Activated T-helper 17 cell treated with anti-CD3 and anti-CD28 coated beads, Interleukin-2, amount 50 U/mL, for 72 hours (primary cell): ENCODE results near the gene QPCT. TPM values are rescaled to one million over a fixed set of nuclear protein-coding genes. Genes with fewer than 3 reads are reported as not detected.
A peak's percentile ranks its signal among the peaks of the same experiment; 100 is the strongest.

Experiments used
- ATAC-seq: fragments of 150-1000 bp; cut with Tn5 transposase; replicated peaks from 2 replicates; pipeline ENCODE4 v1.10.0; 2021; ENCODE audit warnings: mild to moderate bottlenecking, moderate library complexity
- H3K27ac Mint-ChIP-seq: one replicate; pipeline ENCODE4 v1.8.0; 2022; ENCODE audit warnings: mixed read lengths
- H3K27me3 Mint-ChIP-seq: one replicate; pipeline ENCODE4 v1.8.0; 2022; ENCODE audit warnings: mixed read lengths
- H3K36me3 Mint-ChIP-seq: one replicate; pipeline ENCODE4 v1.8.0; 2022; ENCODE audit warnings: low read depth, mild to moderate bottlenecking, mixed read lengths
- H3K4me1 Mint-ChIP-seq: one replicate; pipeline ENCODE4 v1.8.0; 2022; ENCODE audit warnings: mixed read lengths
- H3K4me3 Mint-ChIP-seq: one replicate; pipeline ENCODE4 v1.8.0; 2022; ENCODE audit warnings: mild to moderate bottlenecking, mixed read lengths
- H3K9me3 Mint-ChIP-seq: one replicate; pipeline ENCODE4 v1.8.0; 2022; ENCODE audit warnings: mixed read lengths
- total RNA-seq, 2 donors: library from RNA; stranded (reverse); gene quantifications; one replicate each; pipeline ENCODE4 v1.2.3, GENCODE V29; 2022

The QPCT gene
- total RNA-seq, 2 donors from 2014 or later, result 0.53 to 0.71 TPM

- Mint-ChIP-seq H3K36me3 (no peaks in the 10 kb centered on the region), H3K27me3 (peaks cover 3% of the 10 kb centered on the region), H3K9me3 (no peaks in the 10 kb centered on the region), H3K4me1 (no peaks in the 10 kb centered on the region), H3K4me3 (no peak overlapping the region), H3K27ac (no peak overlapping the region)
- no peak for ATAC-seq
Observed at GRCh38 chr2:37335604-37336003, 8.8 kb upstream of the QPCT start.

GRCh38 chr2:37337620-37338280 lies 6.7 kb upstream of the QPCT start:
- no peak overlapping the region for H3K4me3 Mint-ChIP-seq
- H3K27ac Mint-ChIP-seq, result no peak overlapping the region
- no peaks in the 10 kb centered on the region for H3K9me3 Mint-ChIP-seq
- no peak for ATAC-seq
- H3K4me1 Mint-ChIP-seq, result no peaks in the 10 kb centered on the region
- H3K27me3 Mint-ChIP-seq, result peaks cover 3% of the 10 kb centered on the region
- H3K36me3 Mint-ChIP-seq, result no peaks in the 10 kb centered on the region

GRCh38 chr2:37338933-37339332 lies 5.5 kb upstream of the QPCT start:
- no peaks in the 10 kb centered on the region for H3K9me3 Mint-ChIP-seq
- H3K4me1 Mint-ChIP-seq, result peaks cover 3% of the 10 kb centered on the region
- no peak overlapping the region for H3K4me3 Mint-ChIP-seq
- ATAC-seq, result no peak
- peaks cover 8% of the 10 kb centered on the region for H3K27me3 Mint-ChIP-seq
- H3K36me3 Mint-ChIP-seq, result no peaks in the 10 kb centered on the region
- no peak overlapping the region for H3K27ac Mint-ChIP-seq

GRCh38 chr2:37340637-37341036 lies 3.8 kb upstream of the QPCT start:
- no peak for ATAC-seq
- Mint-ChIP-seq H3K9me3 (no peaks in the 10 kb centered on the region), H3K4me1 (peaks cover 6% of the 10 kb centered on the region), H3K27me3 (peaks cover 11% of the 10 kb centered on the region), H3K4me3 (no peak overlapping the region), H3K36me3 (no peaks in the 10 kb centered on the region), H3K27ac (no peak overlapping the region)

- H3K27ac Mint-ChIP-seq, result no peak overlapping the region
- ATAC-seq, result no peak
- H3K9me3 Mint-ChIP-seq, result no peaks in the 10 kb centered on the region
- H3K4me1 Mint-ChIP-seq, result peaks cover 6% of the 10 kb centered on the region
- H3K4me3 Mint-ChIP-seq, result no peak overlapping the region
- peaks cover 11% of the 10 kb centered on the region for H3K27me3 Mint-ChIP-seq
- no peaks in the 10 kb centered on the region for H3K36me3 Mint-ChIP-seq
Observed at GRCh38 chr2:37342591-37343220, 1.7 kb upstream of the QPCT start.

- peaks cover 11% of the 10 kb centered on the region for H3K27me3 Mint-ChIP-seq
- H3K4me1 Mint-ChIP-seq, result peaks cover 6% of the 10 kb centered on the region
- ATAC-seq, result no peak
Observed at GRCh38 chr2:37343537-37344434, 644 bp upstream of the QPCT start.

GRCh38 chr2:37348155-37348554 lies 3.7 kb downstream of the QPCT start:
- H3K4me3 Mint-ChIP-seq, result no peak overlapping the region
- H3K27ac Mint-ChIP-seq, result no peak overlapping the region
- no peaks in the 10 kb centered on the region for H3K36me3 Mint-ChIP-seq
- peaks cover 6% of the 10 kb centered on the region for H3K27me3 Mint-ChIP-seq
- no peaks in the 10 kb centered on the region for H3K9me3 Mint-ChIP-seq
- no peak for ATAC-seq
- peaks cover 6% of the 10 kb centered on the region for H3K4me1 Mint-ChIP-seq

More at GRCh38 chr2:37343537-37344434, 644 bp upstream of the QPCT start:
- Mint-ChIP-seq H3K36me3 (no peaks in the 10 kb centered on the region), H3K4me3 (peak overlapping the region; percentile 71), H3K27ac (peak overlapping the region; percentile 28), H3K9me3 (no peaks in the 10 kb centered on the region)

- Mint-ChIP-seq H3K27me3 (peaks cover 4% of the 10 kb centered on the region), H3K9me3 (no peaks in the 10 kb centered on the region), H3K27ac (no peak overlapping the region), H3K4me3 (no peak overlapping the region), H3K36me3 (no peaks in the 10 kb centered on the region), H3K4me1 (no peaks in the 10 kb centered on the region)
- no peak for ATAC-seq
Observed at GRCh38 chr2:37349231-37349860, 4.9 kb downstream of the QPCT start.

- H3K27ac Mint-ChIP-seq, result no peak overlapping the region
- no peak overlapping the region for H3K4me3 Mint-ChIP-seq
- ATAC-seq, result no peak
Observed at GRCh38 chr2:37350034-37350433, 5.6 kb downstream of the QPCT start.

GRCh38 chr2:37354531-37354930 lies 10.1 kb downstream of the QPCT start:
- no peaks in the 10 kb centered on the region for H3K36me3 Mint-ChIP-seq
- no peak overlapping the region for H3K27ac Mint-ChIP-seq
- no peaks in the 10 kb centered on the region for H3K4me1 Mint-ChIP-seq
- H3K4me3 Mint-ChIP-seq, result no peak overlapping the region
- no peaks in the 10 kb centered on the region for H3K9me3 Mint-ChIP-seq
- peaks cover 23% of the 10 kb centered on the region for H3K27me3 Mint-ChIP-seq
- ATAC-seq, result no peak

More at GRCh38 chr2:37350034-37350433, 5.6 kb downstream of the QPCT start:
- peaks cover 7% of the 10 kb centered on the region for H3K27me3 Mint-ChIP-seq
- H3K9me3 Mint-ChIP-seq, result no peaks in the 10 kb centered on the region
- H3K4me1 Mint-ChIP-seq, result no peaks in the 10 kb centered on the region
- H3K36me3 Mint-ChIP-seq, result no peaks in the 10 kb centered on the region

GRCh38 chr2:37355735-37356134 lies 11.3 kb downstream of the QPCT start:
- no peak overlapping the region for H3K4me3 Mint-ChIP-seq
- H3K27ac Mint-ChIP-seq, result no peak overlapping the region
- H3K27me3 Mint-ChIP-seq, result peaks cover 32% of the 10 kb centered on the region
- H3K9me3 Mint-ChIP-seq, result no peaks in the 10 kb centered on the region
- H3K4me1 Mint-ChIP-seq, result no peaks in the 10 kb centered on the region
- H3K36me3 Mint-ChIP-seq, result no peaks in the 10 kb centered on the region
- ATAC-seq, result no peak

GRCh38 chr2:37356299-37356698 lies 11.9 kb downstream of the QPCT start:
- no peaks in the 10 kb centered on the region for H3K36me3 Mint-ChIP-seq
- H3K27me3 Mint-ChIP-seq, result peaks cover 34% of the 10 kb centered on the region
- H3K27ac Mint-ChIP-seq, result no peak overlapping the region
- no peak for ATAC-seq
- no peak overlapping the region for H3K4me3 Mint-ChIP-seq
- H3K9me3 Mint-ChIP-seq, result no peaks in the 10 kb centered on the region
- H3K4me1 Mint-ChIP-seq, result no peaks in the 10 kb centered on the region

GRCh38 chr2:37357069-37357468 lies 12.6 kb downstream of the QPCT start:
- no peak for ATAC-seq
- Mint-ChIP-seq H3K27ac (no peak overlapping the region), H3K9me3 (no peaks in the 10 kb centered on the region), H3K27me3 (peaks cover 35% of the 10 kb centered on the region), H3K4me3 (no peak overlapping the region), H3K4me1 (no peaks in the 10 kb centered on the region), H3K36me3 (no peaks in the 10 kb centered on the region)

- H3K4me1 Mint-ChIP-seq, result no peaks in the 10 kb centered on the region
- no peak overlapping the region for H3K27ac Mint-ChIP-seq
- H3K36me3 Mint-ChIP-seq, result no peaks in the 10 kb centered on the region
- H3K27me3 Mint-ChIP-seq, result peaks cover 39% of the 10 kb centered on the region
- no peak for ATAC-seq
- no peaks in the 10 kb centered on the region for H3K9me3 Mint-ChIP-seq
- H3K4me3 Mint-ChIP-seq, result no peak overlapping the region
Observed at GRCh38 chr2:37357530-37357929, 13.1 kb downstream of the QPCT start.
